Tongue (tissue), 2 donors: ENCODE data around the gene ARHGAP36. TPM values are rescaled to one million over a fixed set of nuclear protein-coding genes. Genes with fewer than 3 reads are reported as not detected.

Experiments used
- DNase-seq: peaks from one replicate; pipeline ENCODE4 v3.0.0-alpha.2; 2015
- total RNA-seq: library from RNA; depleted of rRNA; stranded (reverse); fragments of >200 nt; gene quantifications from one replicate; pipeline ENCODE4 v1.2.3, GENCODE V29; 2014

The ARHGAP36 gene
- total RNA-seq = 172 TPM

- DNase-seq = peak; percentile 54
Observed at GRCh38 chrX:131058136-131058868, at the start of gene ARHGAP36. TSS of gene ARHGAP36 (plus strand) at chrX:131058346. CDS start at chrX:131081666, 23,320 bp downstream.

GRCh38 chrX:131010186-131010585, 48.0 kb upstream of the ARHGAP36 start:
- DNase-seq = no peak

GRCh38 chrX:131025336-131025735, 32.8 kb upstream of the ARHGAP36 start:
- DNase-seq = no peak

GRCh38 chrX:131032354-131033230, 25.6 kb upstream of the ARHGAP36 start:
- DNase-seq = no peak

- DNase-seq = no peak
Observed at GRCh38 chrX:131034063-131034462, 24.1 kb upstream of the ARHGAP36 start.

- no peak for DNase-seq
Observed at GRCh38 chrX:131040781-131041180, 17.4 kb upstream of the ARHGAP36 start.

GRCh38 chrX:131041667-131042066, 16.5 kb upstream of the ARHGAP36 start:
- no peak for DNase-seq

GRCh38 chrX:131045726-131046125, 12.4 kb upstream of the ARHGAP36 start:
- no peak for DNase-seq

- no peak for DNase-seq
Observed at GRCh38 chrX:131046596-131046995, 11.6 kb upstream of the ARHGAP36 start.

- no peak for DNase-seq
Observed at GRCh38 chrX:131047180-131047579, 11.0 kb upstream of the ARHGAP36 start.

- DNase-seq = no peak
Observed at GRCh38 chrX:131053076-131053475, 5.1 kb upstream of the ARHGAP36 start.

- no peak for DNase-seq
Observed at GRCh38 chrX:131054906-131055305, 3.2 kb upstream of the ARHGAP36 start.

- DNase-seq = no peak
Observed at GRCh38 chrX:131057706-131058105, 440 bp upstream of the ARHGAP36 start.

GRCh38 chrX:131059246-131059645, 1.1 kb downstream of the ARHGAP36 start:
- peak; percentile 54 for DNase-seq

- DNase-seq = no peak
Observed at GRCh38 chrX:131060147-131060546, 2.0 kb downstream of the ARHGAP36 start.

- no peak for DNase-seq
Observed at GRCh38 chrX:131061306-131061705, 3.2 kb downstream of the ARHGAP36 start.

- no peak for DNase-seq
Observed at GRCh38 chrX:131063613-131064012, 5.5 kb downstream of the ARHGAP36 start.

- DNase-seq = no peak
Observed at GRCh38 chrX:131066237-131066636, 8.1 kb downstream of the ARHGAP36 start.

- no peak for DNase-seq
Observed at GRCh38 chrX:131067216-131067615, 9.1 kb downstream of the ARHGAP36 start.

GRCh38 chrX:131067846-131068745, 9.9 kb downstream of the ARHGAP36 start:
- DNase-seq = peak; percentile 44

GRCh38 chrX:131068945-131069719, 11.0 kb downstream of the ARHGAP36 start:
- DNase-seq = peak; percentile 73
